Measurements from ENCODE around the gene CA14.
"Not testable (repeated sequence)": the region's sequence is repeated elsewhere in the genome, so short reads cannot be mapped to it uniquely, and the experiment has no call there.

CA14 gene

DNA sequence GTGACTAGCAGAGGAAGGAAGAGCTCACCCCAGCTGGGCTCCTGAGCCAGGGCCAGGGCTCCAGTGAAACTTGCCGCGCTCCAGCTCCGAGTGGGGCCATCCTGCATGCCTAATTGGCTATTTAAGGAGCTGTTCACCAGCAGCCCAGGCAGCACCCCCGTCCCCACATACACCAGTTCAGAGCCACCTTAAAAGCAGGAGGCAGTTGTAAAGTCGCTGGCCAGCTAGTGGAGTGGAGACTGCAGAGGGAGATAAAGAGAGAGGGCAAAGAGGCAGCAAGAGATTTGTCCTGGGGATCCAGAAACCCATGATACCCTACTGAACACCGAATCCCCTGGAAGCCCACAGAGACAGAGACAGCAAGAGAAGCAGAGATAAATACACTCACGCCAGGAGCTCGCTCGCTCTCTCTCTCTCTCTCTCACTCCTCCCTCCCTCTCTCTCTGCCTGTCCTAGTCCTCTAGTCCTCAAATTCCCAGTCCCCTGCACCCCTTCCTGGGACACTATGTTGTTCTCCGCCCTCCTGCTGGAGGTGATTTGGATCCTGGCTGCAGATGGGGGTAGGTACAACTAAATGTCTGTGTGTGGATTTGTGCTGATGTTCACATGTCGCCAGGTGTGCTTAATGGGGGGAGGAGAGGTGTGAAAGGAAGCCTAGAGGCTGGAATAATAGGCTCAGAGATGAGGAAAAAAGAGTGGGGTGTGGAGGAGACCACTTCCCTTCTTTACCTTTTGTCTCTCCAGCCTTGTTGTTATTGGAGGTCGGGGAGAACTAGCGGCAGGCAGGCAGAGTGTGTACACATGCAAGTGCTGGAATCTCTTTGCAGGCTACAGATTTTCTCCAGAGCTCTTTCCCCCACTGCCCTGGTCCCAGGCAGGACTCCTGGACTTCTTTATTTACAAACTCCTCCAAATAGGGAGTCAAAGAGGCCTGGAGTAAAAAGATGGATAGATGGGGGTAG lies at the start of gene CA14:
Gene CA14, plus strand, starts transcription at position 151 of the 962 bp plus-strand sequence. Its CDS starts 355 bp downstream, at position 506.
- peak; percentile 77 for DNase-seq

DNA sequence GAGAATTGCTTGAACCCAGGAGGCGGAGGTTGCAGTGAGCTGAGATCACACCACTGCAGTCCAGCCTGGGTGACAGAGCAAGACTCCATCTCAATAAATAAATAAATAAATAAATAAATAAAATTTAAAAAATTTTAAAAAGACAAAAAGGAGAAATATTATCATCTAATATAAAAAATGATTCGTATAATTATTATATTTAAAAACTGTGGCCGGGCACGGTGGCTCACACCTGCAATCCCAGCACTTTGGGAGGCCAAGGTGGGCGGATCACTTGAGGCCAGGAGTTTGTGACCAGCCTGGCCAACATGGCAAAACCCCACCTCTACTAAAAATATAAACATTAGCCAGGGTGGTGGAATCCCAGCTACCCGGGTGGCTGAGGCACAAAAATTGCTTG lies 49.1 kb upstream of the CA14 start:
- DNase-seq: not testable (repeated sequence)

DNA sequence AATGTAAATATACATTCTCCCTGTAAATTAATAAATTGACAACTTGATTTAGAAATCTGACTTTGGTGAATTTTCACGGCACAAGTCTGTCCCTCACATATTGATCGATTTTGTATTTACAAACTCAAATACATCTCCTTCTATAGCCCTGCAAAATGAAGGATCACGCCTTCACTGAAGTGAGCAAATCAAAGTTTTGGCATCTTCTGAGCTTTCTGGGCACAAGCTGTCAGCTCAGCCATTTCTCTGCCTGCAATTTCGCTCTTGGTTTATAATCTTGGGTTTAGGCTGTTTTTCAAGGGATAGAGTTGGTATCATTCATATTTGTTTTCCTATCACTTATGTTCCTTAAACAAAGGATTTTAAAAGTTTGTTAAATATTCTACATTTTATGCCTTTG lies 47.5 kb upstream of the CA14 start:
- DNase-seq: no peak

DNA sequence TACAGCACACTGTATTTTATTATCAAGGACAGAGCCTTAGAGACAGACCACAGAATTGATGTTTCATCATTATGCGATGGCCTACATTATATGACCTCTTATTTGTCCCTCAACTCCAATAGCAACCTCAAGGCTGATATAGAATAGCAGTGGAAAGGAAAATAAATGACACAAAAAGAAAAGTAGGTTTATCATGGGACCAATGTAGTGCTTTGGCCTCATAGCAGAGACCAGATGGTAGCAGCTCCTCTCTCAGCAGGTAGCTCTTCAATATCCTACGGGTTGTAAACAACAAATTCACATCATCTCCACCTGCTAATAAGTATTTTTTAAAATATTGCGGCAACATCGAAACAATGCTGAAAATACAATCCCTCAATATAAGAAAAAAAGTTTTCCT lies 46.9 kb upstream of the CA14 start:
- no peak for DNase-seq

DNA sequence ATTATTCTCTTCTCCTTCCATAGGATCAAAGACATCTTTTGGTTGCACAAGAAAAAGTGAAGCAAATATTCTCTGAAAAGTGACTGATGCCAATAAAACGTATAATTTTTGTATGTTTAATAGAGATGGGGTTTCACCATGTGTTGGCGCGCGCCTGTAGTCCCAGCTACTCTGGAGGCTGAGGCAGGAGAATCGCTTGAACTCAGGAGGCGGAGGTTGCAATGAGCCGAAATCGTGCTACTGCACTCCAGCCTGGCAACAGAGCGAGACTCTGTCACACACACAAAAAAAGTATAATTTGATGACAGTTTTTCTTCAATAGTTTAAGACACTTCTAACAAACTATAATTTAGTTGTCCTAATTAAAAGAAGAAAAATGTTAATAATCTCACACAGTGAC lies 45.5 kb upstream of the CA14 start:
- DNase-seq: no peak

DNA sequence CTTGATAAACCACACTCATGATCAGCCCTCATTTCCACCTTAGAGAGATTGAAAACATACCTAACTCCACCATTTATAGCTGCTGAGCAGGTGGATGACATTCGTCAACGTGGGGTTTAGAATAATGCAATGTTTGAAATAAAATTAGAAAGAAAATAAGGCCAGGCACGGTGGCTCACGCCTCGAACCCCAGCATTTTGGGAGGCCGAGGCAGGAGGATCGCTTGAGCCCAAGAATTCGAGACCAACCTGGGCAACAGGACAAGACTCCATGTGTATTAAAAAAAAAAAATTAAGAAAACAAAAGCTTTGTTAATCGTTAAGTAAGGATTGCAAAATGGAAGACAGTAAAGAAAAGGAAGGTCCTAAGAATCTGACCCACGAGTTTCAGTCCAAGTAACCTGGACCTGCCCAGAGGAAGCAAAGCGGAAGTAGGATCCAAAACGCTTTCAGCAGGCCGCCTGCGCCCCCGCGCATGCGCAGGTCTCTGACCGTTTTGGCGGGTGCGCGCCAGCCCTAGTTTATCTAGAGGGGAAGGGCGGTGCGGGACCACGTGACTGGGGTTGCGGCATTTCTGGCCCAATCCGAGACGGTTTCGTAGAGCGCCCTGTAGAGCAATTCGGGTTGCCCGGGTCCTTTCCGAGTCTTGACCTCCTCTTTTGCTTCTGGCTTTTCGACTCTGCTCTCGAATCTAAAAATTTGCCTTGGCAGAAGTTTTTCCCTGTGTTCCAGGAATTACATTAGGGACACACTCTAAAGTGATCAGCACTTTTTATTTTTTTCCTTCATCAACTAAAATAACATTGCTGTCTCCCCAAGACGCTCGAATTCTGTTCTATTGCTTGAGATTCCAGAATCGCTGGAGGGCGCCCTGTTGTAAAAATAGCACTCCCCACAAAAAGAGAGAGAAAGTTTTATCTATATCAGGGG lies 44.1 kb upstream of the CA14 start:
- DNase-seq: peak; percentile 97

DNA sequence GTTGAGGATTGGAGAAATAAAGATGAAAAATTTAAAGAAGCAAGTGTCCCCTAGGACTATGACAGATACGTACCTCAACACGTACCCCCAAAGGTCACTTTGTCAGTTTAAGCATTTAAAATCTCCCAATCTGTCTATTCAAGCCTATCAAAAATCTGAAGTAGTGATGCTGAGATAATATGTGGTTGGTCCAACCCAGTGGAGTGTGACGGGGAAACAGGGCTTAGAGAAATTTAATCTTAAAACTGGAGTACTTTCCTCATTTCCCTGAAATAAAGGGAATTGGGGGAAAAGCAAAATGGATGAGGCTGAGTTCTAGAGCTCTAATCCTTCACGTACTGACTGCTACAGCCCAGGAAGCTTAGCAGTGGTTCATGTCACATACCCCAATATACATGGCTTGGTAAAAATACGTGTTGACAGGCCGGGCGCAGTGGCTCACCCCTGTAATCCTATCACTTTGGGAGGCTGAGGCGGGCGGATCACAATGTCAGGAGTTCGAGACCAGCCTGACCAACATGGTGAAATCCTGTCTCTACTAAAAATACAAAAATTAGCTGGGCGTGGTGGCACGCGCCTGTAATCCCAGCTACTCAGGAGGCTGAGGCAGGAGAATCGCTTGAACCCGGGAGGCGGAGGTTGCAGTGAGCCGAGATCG lies 43.3 kb upstream of the CA14 start:
- not testable (repeated sequence) for DNase-seq

DNA sequence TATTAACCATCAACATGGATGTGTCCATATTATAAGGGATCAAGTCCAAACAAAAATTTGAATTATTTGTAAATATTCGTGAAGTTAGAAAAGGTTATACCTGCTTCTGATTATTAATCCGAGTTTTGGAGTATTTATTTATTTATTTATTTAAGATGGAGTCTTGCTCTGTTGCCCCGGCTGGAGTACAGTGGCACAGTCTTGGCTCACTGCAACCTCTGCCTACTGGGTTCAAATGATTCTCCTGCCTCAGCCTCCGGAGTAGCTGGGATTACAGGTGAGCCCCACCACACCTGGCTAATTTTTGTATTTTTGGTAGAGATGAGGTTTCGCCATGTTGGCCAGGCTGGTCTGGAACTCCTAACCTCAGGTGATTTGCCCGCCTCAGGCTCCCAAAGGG lies 41.7 kb upstream of the CA14 start:
- not testable (repeated sequence) for DNase-seq

DNA sequence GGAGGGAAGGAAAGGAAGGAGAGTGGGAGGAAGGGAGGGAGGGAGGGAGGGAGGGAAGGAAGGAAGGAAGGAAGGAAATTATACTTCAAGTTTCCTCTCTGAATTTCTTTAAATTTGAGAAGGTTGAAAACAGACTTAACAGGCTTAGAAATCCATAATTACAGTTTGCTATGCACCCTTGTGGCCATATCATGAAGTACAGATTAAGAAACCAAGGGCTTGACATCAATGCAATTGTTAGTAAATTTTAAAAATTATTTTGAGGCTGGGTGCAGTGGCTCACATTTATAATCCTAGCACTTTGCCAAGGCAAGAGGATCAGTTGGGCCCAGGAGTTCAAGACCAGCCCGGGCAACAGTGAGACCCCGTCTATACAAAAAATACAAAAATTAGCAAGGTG lies 36.0 kb upstream of the CA14 start:
- DNase-seq: no peak

DNA sequence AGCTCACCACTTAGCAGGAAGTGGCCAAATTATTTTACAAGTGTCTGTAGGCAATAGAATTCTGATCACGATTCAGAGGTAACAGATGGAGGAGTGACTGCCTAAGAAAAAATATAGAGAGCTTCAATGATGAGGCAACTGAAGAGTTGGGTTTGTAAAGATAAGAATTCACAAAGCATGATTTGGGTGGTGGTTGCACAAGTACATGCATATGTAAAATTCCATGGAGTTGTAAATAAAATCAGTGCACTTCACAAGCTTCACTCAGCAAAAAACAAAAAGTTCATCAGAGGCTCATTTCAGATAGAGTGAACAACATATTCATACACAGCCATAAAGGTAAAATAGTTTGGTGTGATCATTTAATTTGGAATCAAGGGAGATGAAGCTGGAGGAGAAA lies 32.6 kb upstream of the CA14 start:
- DNase-seq: no peak

DNA sequence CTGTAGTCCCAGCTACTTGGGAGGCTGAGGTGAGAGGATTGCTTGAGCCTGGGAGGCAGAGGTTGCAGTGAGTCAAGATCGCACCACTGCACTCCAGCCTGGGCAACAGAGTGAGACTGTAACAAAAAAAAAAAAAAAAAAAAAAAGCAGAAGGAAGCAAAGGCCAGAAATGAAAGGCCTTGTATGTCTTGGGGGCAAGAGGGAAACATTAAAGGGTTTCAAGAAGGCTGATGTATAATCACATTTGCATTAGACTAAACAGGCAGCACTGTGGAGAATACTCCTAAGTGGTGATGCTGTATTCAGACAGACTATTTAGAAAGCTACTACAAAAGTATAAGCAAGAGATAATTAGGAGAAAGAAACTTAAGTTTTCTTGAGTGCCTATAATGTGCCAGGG lies 32.0 kb upstream of the CA14 start:
- no peak for DNase-seq

DNA sequence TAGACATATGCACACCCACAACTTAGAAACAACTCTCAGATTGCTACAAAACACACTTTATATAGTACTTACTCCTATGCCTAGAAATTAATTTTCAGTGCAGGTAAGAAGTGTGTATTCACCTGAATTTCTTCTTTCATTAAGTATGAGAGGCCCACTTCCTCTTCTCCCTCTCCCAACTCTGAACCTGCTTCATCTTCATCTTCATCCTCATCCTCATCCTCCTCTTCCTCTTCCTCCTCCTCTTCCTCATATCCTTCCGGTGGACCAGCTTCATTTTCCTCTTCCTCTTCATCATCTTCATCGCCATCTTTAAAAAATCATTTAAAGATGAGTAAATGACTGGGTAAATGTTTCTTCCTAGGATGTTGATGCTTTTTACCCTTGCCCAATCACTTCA lies 31.1 kb upstream of the CA14 start:
- DNase-seq: no peak

DNA sequence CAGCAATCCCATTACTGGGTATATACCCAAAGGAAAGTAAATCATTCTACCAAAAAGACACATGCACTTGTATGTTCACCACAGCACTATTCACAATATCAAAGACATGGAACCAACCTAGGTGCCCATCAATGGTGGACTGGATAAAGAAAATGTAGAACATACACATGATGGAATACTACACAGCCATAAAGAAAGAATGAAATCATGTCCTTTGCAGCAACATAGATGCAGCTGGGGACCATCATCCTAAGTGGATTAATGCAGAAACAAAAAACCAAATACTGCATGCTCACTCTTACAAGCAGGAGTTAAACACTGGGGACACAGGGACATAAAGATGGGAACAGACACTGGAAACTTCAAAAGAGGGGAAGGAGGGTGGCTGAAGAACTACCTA lies 30.3 kb upstream of the CA14 start:
- no peak for DNase-seq

DNA sequence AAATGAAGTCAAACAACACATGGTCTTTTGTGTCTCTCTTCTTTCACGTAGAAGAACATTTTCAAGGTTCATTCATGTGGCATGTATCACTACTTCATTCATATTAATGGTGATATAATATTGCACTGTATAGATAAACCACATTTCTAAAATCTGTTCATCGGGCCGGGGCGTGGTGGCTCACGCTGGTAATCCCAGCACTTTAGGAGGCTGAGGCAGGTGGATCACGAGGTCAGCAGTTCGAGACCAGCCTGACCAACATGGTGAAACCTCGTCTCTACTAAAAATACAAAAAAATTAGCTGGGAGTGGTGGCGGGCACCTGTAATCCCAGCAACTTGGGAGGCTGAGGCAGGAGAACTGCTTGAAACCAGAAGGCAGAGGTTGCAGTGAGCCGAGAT lies 29.3 kb upstream of the CA14 start:
- DNase-seq: not testable (repeated sequence)

DNA sequence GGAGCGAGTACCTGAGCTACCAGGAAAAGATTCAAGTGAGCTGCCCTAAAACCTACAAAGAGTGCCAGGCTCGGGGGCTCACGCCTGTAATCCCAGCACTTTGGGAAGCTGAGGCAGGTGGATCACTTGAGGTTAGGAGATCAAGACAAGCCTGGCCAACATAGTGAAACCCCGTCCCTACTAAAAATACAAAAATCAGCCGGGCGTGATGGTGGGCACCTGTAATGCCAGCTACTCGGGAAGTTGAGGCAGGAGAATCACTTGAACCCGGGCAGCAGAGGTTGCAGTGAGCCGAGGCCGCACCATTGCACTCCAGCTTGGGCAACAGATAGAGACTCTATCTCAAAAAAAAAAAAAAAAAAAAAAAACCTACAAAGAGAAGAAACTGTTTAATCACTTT lies 24.7 kb upstream of the CA14 start:
- not testable (repeated sequence) for DNase-seq

DNA sequence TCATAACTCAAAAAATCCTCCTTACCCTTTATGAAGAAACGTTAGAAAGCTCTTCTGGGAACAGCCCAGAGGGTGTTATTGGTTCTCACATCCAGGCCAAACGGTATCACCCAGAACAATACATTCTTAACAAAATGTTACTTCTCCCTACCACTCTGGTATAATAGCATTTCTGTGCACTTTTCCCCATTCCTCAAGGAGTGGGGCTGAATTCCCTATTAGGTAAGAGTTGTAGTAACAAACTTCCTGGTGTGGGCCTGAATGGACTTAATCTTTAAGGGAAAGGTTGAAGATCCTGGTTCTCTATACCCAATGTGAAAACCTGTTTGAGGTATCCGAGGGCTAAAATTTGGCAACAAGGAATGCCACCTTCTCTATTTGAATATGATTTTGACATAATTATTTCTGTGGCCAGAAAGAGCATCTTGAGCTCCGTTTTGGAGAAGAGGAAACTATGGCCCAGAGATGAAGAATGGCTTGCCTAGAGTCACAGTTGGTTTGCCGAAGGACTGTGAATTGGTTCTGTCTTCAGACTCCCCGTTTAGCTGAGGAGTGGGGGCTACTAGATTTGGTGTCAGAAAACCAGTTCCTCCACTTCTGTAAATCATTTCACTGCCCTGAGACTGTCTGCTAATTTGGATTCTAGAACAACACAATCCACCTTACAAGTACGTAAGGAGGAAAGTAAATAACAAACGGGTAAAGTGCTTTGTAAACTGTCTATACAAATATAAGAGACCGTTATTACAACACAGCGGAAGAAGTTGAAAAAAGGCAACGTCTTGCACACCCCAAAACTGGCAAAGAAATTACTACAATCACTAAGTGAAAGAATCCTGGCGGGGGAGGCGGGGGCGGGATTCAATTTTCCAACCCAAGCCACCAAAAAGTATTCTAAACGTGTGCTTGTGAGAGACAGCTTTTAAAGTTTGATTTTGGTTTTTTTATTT lies 23.9 kb upstream of the CA14 start:
- no peak for DNase-seq

DNA sequence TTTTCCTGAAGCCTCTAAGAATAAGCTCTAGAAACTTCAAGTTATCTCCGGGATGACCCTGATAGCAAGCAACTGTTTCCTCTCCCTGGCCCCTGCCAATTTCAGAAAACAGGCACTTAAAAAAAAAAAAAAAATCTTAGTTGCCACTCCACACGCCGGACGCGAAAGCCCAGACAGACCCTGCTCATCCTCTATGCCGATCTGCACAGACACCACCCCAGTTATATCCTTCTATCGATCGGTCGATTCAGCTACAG lies 23.3 kb upstream of the CA14 start:
- DNase-seq: no peak

DNA sequence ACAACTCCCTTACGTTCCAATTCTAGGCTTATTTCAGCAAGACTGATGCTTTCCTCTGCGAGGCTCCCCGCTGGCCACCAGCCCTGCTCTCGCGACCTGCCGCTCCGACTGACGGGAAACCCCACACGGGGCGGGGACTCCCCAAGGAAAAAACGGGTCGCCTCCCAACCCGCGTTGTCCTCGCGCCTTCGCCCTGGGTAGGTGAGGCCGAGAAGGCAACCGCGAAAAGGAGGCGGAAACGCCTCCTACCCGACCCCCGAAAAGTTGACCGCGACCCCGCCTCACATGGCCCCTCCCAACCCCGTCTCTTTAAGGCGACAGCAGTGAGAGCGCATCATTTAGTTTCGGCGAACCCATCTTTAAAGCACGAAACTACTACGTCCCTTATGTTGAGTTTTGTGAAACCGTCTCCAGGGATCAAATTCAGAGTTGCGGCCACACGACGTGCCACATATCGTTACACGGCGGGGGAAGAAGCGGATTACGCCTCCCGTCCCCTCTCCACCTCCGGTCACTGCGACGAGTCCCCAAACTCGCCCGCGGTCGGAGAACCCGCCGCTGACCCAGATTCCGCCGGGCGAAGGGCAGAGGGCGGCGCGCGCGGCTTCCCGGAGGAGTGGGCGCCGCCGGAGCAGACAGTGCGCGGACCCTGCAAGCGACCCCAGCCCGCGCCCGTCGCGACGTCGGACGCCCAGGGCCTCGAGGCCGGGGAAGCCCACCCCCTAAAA lies 22.8 kb upstream of the CA14 start:
- peak; percentile 81 for DNase-seq

DNA sequence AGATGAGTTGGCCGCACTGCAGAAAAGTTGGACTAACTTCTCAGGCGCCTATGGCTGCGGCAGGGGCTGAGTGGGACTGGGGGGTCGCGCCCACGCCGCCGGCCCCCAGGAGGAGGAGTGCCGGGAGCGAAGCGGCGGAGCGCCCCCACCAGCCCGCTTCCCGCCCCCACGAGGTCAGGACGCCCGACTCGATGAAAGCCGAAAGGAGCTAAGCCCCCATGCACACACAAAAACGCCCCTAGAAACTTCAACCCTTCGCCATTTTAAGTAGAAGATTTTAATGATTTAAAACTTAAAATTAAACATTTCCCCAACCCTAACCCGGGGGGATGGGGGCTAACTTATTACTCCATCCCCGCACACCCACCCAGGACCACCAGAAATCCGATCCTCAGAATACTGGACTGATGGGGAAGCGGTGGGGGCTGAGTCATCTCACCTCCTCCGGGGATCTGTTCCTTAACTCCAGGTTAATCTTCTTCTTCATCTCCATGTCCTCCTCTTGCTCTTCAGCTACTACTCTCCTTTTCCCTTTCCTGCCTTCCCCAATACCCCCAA lies 22.2 kb upstream of the CA14 start:
- DNase-seq: no peak

DNA sequence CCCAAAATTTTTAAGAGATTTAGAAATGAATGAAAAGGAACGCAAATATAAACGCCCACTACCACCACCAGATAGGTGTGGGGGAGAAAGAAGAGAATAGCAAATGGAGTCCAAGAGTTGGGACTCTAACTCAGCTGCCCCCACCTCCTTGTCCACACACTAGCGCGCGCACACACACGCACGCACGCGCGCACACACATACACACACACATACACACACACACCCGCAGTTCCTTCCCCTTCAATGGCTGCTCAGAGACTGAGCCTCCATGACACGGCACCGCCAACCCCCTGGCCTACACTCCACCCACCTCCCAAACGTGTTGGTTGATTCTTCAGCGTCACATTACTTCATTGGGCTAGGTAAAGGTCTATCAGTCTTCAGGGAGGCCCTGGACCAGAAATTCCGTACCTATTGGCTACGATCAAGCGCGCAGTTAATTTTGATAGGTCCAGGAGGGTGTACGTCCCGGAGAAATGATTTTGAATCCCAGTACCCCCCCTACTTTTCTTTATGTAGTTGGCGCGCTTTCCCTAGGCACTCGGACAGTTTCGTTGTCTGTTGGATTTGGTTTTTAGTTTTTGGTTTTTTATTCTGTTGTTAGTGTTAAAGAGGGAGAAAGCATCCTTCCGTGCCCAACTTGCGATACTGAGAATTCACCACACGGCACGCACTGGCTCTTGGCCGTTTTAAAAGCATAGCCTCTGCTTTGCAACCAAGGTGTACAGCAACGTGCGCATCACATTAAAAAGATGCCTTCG lies 21.5 kb upstream of the CA14 start, which contains the start of gene ANP32E:
Gene ANP32E, minus strand, starts transcription at position 261 of the 762 bp plus-strand sequence. CDS start 326 bp downstream, outside the sequence.
- peak; percentile 99 for DNase-seq

Measured in islet precursor cell (in vitro differentiated cells).